Hepatic stellate cell (primary cell): Measurements from ENCODE around the gene CHRNB4.

Experiments used
- DNase-seq: peaks from one replicate; pipeline ENCODE4 v3.0.0; 2011; ENCODE audit warnings: low spot score

The CHRNB4 gene

DNA sequence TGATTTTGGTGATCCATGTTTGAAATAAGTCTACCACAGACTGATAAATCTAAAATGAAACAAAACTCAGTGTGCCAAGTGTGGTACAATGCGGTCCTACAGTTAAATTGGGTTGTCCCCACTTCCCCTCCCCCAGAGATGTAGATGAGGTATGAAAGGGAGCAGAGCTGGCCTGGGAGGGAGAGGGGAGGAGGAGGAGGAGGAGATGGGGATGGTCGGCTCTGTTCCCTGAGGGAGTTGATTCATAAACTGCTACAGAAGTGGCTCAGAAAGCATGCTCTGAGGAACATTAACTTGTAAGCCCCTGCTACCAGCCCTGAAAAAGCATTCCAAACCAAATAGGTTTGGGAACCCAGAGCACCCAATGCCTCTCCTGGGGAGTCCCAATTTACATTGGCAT lies 28.0 kb upstream of the CHRNB4 start:
- no peak for DNase-seq

DNA sequence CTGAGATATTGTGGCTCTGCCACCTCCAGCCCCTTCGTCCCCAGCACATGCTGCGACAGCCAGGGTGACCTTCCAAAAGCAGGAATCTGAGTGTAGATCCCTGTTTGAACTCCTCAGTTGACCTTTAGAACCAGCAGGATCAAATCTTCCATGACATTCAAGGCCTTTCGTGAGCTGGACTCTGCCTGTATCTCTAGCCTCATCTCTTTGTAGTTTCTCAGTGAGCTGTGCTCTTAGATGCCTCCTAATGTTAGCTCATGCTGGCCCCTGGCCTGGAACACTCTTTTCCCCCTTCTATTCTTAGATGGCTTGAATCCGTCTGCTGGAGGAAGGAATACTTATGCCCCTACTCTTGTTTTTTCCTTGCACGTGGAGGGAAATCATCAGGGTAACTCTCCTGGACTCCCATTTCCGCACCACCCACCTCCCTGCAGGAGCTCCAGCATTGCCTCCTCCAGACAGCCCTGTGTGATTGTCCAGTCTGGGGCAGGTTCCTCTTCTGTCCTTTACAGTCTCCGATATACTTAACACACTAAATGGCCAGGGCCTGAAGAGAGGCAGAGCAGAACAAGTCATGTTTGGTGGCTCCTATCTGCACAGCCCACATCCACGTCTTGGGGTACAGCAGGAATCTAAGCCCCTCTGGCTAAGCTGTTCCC lies 26.7 kb upstream of the CHRNB4 start:
- DNase-seq = no peak

DNA sequence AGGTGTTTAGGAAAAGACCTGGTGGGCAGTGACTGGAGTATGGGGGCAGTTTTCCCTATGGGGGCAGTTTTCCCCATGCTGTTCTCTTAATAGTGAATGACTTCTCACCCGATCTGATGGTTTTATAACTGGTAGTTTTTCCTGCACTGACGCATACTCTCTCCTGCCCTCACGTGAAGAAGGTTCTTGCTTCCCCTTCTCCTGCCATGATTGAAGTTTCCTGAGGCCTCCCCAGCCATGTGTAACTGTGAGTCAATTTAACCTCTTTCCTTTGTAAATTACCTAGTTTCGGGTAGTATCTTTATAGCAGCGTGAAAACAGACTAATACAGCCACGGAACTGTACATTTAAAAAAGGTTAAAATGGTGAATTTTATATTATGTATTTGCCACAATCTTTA lies 25.0 kb upstream of the CHRNB4 start:
- DNase-seq = no peak

DNA sequence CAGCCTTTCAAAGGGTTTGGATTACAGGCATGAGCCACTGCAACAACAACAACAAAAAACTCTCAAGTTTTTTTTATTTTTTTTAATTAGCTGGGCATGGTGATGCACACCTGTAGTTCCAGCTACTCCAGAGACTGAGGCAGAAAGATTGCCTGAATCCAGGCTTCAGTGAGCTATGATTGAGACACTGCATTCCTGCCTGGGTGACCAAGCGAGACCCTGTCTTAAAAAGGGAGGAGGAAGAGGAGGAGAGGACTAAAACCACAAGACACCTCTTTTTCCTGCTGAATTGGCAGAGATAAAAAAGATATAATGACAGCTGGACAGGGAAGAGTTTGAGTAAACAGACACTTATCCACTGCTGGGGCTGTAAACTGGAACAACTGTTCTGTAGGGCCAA lies 22.7 kb upstream of the CHRNB4 start:
- DNase-seq = no peak

DNA sequence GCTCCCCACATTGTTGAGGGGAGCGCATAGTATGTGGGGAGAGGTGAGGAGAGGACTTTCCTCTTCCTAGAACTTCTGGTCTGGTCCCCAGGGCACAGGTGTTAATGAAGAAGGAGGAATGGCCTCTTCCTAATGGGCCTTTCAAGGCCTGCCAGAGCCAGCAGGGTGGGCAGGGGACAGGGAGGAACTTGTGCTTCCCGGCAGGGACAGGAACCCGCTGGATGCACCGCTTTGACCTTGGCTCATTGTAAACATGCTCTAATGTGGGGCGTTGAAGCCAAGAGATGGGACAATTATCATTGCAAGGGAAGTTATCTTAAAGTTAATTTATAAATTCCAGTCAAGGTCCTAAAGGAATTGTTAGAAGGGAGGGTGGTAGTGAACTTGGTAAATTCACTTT lies 21.0 kb upstream of the CHRNB4 start:
- no peak for DNase-seq

DNA sequence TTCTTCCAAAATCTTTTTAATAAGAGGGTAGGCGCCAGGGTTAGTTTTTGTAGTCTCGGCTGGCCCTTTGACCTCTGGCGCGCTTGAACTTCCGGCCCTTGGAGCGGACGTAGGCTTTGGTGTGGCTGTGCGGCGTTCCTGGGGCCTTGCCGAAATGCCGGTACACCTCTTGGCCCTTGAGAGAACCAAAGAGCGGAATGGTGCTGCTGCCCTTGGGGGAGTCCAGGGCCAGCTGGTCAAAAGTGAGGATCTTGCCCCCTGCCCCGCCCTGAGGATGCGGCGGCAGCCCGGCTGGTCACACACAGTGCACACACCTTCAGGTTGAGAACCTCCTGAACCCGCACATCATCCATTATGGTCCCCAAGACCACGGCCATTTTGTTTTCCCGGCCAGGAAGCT lies 20.0 kb upstream of the CHRNB4 start:
- no peak for DNase-seq

DNA sequence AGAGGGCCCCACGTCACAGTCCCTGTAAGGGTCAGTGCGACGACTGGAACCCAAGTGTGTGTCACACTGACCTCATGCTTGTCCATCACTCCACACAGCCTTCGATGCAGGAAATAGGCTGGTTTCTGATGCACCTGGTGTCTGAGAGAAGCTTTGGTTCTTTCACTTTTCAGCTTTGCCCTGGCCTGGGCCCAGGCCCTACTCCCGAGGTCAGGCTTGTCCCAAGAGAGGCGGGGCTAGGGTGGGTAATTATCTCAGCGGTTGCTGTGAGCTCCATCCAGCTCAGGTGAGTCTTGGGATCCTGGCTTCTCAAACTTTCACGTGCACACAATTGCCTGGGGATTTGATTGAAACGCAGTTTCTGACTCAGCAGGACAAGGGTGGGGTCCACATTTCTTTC lies 19.6 kb upstream of the CHRNB4 start:
- no peak for DNase-seq

DNA sequence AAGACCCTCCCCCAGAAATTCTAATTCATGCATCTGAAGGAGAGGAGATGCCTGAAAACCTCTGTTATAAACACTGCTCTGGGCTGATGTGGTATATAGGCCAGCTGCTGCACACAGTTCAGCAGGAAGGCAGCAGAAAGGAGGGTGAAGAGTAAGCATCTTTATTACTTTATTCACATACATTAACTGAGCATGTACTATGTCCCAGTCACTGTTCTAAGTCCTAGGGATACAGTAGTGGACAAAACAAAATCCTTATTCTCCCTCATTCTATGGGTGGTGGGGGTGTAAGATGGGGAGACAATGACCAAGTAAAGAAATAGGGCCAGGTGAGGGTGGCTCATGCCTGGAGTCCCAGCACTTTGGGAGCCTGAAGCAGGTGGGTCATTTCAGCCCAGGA lies 17.8 kb upstream of the CHRNB4 start:
- DNase-seq = no peak

DNA sequence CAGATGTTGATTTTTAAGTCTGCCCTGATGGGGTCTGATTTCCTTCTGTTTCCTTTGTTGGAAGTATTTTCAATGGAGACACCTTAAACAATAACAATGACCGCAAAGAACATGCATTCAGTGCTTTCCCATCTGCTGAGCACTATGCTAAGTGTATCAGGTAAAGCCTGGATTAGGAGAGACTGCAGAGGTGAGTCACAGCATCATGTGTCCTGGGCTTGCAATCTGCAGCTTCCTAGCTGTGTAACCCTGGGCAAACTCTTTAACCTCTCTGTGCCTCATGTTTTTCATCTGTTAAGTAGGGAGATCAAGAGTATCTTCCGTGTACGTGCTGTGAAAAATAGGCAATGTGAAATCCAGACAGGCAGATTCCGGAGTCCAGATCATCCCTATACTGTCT lies 13.3 kb upstream of the CHRNB4 start:
- DNase-seq = no peak

DNA sequence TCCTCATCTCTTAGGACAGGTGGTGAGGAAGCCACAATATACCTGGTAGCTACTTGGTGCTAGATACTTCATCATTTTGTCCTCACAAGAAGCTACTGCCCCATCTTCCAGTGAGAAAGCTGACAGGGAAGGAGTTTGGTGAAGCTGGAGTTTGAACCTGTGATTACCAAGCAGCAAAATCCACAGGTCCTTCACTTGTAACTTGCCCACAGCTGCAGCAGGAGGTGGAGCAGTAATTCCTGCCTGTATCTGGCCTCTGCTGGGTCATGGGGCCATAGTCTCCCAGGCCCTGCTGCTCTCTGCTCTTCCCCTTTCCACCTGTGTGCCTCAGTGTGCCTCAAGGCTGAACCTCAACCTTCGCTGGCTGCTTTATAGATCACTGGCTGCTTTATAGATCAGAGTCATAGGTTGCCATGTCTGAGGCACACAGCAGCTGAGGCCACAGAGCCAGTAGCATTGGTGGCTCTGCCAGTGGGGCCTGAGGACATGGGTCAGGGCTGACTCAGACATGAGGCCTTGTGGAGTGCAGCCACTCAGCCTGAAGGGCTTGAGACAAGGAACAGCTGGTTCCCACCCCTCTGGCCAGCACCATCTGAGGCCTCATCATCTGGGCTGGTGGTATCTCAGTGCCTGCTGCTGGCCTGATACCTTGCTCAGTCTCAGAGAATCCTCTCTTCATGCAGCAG lies 11.1 kb upstream of the CHRNB4 start:
- no peak for DNase-seq

DNA sequence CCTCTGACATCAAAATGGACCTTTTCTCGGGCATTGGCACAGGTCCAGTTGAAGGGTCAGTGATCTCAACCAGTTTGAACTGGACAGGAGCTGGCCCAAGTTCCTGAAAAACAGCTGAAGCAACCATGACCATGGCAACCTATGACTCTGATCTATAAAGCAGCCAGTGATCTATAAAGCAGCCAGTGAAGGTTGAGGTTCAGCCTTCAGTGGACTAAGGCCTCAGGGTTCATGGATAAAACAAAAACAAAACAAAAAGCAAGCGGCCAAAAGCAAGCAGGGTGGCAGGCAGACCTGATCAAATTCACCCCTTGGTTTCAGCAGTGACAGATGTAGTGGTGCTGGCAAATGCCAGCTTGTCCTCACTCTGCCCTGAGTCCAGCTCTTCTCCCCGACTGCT lies 10.0 kb upstream of the CHRNB4 start:
- no peak for DNase-seq

DNA sequence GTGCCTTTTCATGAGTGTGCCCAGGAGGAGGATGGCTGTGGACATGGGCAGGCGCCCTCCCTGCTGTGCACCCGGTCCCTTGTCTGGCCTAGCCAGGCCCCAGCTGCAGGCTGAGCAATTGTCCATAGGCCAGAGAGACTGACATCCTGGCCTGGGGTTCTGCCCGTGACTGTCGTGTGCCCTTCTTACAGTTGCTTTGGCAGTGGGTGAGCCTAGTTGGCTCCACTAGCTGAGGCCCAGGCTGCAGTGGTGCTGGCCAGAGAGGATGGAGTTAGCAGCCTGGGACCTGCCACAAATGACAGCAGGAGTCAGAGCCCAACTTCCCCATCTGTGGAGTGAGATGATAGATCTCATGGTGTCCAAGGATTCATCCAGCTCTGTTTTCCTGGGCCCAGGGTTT lies 9.0 kb upstream of the CHRNB4 start:
- no peak for DNase-seq

DNA sequence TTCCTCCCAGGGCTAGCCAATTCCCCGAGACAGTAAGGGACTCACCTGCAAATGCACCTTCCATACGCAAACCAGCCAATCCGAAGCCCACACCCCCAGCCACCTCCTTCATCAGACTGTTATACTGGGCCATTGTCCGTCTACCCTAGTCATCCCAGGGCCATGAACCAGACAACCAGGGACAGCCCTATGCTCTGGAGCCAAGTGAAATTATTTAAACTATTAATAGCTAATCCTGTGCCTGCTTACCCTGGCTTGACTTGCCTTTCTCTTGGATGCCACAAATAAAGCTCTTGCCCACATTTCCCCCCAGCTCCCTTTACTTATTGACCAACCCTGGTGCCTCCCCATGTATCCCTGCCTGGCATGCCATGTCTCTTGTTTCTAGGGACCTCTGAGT lies 4.0 kb upstream of the CHRNB4 start:
- DNase-seq = no peak

DNA sequence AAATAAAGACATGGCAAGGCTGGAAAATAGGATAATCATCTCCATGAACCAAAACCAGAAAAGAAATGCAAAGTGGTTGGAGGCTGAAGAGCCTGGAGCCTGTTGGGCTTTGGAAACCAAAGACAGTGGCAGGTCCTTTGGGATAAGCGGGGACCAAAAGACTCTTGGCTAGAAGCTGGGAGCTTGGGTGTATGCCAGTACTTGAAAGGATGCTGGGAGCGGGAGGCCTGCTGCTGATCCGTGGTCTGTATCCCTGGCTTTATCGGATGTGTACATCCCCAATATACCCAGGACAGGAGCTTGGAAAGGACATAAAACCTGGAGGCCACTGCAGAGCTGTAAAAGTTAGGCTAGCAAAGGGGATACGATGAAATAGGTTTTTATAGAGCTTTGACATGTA lies 1.3 kb upstream of the CHRNB4 start:
- DNase-seq = no peak

DNA sequence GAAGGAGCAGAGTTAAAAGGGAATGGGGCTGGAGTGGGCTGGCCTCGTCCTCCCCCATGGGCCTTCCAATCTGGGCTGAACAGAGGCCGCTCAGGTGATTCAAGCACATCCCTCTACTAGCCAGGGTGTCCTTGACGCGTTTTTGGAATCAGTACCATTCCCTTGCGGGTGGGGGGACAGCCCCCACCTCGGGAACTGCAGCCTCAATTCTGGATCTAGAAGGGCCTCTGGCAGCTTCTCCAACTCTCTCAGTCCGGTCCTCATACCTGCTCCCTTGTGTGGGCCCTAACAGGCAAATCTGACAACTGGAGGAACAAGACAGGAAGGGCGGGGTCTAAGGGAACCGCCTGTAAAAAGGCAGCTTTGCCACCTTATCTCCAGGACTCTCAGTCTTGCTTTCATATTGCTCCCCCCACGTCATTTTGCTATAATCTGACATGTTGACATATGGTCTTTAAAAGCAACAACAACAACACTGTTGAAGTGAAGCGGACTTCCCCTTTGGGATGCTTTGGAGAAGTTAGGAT lies 802 bp upstream of the CHRNB4 start:
- no peak for DNase-seq

DNA sequence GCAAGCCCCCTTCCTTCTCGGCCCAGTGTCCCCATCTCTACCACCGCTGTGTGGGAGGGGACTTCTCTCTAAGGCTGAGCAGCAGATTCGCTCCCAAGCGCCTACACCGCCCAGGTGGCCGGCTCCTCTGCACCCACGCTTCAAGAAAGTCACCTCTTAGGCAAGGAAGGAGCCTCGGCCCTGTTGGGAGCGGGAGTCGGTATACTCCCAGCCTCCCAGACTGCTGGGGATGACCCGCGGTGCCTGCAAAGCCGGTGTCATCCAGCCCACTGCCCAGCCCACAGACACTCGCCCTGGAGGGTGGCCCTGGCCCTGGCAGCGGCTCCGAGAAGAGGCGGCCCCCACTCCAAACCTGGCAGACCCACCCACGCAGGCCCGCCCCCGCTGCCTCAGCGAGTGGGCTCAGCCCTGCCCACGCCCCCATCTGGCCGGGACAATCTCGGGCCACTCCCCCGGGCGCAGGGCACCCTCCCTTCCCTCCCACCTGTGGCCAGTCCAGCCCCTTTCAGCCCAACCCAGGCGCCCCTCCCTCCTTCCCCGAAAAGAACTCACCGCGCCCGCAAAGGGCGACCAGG lies 396 bp downstream of the CHRNB4 start:
- no peak for DNase-seq

DNA sequence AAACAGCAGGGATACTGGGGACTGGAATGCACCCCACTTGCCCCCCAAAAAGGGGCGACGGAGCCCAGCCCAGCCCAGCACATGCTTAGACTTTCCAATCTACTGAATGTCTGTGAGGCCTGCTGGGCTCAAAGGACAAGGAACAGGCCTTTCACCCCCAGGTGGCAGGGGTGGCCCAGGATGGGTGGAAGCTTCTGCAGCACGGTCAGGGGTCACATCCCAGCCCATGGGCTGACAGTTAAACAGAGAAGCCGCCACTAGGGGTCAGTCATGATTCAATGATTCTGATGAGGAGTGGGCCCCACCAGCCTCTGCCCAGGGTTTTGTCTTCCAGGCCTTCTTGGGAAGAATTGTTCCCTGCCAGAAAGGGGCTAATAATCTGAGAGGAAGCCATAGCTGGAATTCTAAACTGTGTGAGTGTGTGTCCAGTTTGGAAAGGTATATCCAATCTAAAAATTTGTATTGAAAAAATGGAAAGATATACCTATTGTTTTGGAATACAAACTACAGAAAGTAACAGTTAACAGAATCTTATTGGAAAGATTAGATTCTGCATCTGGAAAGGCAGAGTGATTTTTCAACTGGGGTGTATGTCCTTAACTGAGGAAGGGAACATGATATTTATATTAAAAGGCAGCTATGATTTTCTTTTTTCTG lies 2.2 kb downstream of the CHRNB4 start:
- peak; percentile 58 for DNase-seq

DNA sequence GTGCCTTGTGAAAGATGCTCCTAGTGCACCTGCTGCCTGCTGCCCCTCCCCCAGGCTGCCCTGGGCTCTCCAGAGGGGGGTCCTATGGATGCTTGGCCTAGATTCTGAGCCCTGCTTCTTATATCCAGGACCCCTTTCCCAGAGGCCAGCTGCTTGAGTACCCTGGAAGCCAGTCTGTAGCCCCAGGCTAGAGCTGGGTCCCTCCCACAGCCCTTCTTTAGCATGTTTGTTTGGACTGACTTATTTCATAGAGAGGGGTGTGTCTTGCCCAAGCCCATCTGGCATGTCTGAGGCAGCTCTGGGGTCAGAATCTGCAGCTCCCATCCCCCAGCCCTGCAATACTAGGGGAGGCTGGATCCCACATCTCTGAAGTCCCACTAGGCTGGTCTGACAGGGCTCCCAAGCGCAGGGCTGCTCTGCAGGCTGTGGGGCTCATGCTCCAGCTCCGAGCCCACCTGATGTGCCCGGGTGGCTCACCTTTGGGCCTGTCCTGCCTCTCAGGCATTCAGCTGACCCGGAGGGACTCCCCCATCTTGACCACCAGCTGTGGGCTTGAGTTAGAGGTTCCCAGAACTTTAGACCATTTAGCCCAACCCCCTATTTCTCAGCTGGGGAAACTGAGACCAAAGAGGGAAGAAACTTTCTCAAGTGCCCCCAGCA lies 3.1 kb downstream of the CHRNB4 start:
- DNase-seq = no peak

DNA sequence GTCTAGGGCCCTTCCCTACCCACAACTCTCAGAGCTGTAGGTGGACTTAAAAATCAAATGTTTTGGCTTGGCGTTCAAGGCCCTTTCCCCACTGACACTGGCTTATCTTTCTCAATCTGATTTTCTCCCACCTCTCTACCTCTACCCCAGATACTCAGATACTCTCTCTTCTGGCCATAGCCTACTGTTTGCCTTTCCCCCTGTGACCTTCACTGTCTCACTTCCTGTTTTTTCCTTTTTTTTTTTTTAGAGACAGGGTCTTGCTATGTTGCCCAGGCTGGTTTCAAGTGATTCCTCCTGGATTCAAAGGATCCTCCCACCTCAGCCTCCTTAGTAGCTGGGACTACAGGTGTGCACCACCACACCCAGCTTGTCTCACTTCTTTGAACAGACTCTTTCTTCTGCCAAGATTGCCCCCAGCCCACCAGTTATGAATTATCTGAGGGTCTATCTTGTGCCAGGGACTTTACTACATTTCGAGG lies 4.6 kb downstream of the CHRNB4 start:
- no peak for DNase-seq

DNA sequence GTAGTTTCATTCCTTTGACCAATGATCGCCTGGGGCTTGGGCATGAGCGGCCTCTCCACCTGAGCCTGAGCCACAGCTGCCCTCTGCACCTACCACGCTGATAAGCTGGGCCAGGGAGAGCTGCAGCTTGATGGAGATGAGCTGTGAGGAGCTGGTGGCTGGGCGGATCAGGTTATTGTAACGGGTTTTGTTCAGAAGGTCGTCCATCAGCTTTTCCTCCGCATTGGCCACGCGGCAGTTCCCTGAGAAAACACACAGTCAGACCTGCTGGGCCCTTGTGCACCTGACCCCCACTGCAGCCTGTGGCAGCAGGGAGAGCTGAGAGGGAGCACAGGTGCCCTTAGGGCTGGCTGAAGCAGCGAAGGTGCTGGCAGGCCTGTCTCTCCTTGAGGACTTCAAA lies 5.7 kb downstream of the CHRNB4 start:
- no peak for DNase-seq

DNA sequence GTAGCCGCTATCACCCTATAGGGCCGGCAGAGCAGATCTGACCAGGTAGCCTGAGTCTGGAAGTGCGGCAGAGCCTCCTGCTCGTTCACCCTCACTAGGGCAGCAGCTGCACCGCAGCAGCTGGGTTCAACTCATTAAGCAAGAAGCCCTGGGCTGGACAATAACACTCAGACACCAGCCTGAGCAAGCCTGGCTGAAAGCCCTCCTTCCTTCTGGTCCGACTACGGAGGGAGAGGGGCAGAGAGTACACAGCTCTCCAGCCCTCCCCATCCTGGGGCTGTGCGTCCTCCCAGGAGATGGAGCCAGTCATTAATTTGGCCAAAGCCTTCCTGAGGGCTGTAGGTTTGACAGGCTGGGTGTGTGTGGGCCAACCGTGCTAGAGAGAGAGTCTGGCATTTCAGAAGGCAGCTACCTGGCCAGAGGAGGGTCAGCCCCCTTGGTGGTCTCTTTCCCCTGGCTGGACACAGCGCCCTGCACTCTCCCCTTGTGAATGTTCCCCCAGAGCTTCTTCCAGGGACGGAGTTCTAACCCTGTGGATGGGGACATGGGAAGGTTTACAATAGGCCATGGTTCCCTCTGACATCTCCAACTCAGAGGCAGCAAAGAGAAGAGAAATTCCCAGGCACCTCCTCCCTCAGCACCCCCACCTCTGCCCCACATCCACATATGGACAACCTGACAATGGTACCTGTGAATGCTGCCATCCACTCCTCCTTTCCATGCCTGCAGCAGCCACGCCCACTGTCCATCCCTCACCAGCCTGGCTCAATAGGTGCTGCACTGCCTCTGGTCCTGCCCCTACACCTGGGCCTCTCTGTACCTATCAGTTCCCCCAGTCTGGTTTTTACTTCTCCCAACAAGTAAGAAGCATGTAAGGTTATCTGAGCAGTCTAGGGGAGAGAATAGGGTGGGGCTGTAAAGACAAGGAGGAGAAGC lies 6.5 kb downstream of the CHRNB4 start:
- DNase-seq = no peak
